Activated CD4-positive, alpha-beta T cell treated with anti-CD3 and anti-CD28 coated beads, Interleukin-2, amount 50 U/mL, for 24 hours (primary cell): ENCODE results near the gene ATOSB.
A peak's percentile ranks its signal among the peaks of the same experiment; 100 is the strongest.
"Not testable (repeated sequence)": the region's sequence is repeated elsewhere in the genome, so short reads cannot be mapped to it uniquely, and the experiment has no call there.

Experiments used
- DNase-seq, 2 donors: peaks; one replicate each; pipeline ENCODE4 v3.0.0-alpha.2; 2020; ENCODE audit warnings: low read depth in 1 of 2, low spot score in 1 of 2

ATOSB gene, protein sequence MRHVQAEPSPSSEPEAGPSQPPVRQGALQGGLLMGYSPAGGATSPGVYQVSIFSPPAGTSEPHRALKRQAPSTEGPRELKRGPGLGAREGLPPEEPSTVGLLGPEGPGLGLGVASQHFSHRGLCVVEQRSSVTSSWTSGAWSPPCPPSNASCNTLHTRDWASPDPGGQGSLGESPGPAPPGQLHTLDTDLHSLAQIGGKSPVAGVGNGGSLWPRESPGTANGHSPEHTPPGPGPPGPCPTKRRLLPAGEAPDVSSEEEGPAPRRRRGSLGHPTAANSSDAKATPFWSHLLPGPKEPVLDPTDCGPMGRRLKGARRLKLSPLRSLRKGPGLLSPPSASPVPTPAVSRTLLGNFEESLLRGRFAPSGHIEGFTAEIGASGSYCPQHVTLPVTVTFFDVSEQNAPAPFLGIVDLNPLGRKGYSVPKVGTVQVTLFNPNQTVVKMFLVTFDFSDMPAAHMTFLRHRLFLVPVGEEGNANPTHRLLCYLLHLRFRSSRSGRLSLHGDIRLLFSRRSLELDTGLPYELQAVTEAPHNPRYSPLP

DNA sequence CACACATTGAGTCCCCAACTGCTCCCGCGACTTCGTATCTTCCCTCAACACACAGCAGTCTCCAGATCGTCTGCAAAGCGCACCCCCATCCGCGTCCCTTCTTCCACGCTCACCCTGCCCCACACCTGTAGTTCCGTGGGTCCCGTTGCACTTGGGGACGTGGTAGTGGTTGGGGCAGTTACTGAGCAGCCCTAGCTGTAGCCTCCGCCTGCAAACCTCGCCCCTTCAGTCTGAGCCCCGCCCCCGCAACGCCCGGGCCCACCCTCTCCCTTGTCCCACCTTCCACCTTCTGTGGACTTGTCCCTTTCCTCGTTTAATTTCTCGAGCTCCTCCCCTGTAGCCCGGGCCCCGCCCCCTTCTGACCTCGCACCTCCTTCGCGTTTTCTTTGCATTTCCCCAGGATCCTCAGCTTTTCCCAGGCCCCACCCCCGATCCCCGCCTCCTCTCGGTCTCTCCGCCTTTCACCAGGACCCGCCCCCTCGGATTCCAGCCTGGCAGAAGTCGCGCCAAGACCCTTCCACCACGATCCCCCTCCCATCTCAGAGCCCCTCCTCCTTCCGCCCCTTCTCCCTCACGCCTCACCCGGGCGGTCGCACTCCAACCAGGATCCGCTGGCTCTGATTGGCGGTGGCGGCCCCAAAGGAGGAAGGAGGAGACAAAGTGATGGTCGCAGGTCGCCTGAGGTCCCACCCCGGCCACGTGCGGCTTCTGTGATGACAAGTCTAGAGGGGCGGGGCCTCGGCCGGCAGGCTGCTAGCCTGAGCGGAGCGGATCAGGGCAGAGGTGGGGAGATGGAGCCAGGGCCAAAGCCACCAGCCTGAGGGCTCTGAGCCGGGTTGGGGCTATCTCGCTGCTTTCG, at the start of gene ATOSB:
TSS of gene ATOSB (minus strand) at position 183 of the 859 bp plus-strand sequence. CDS start 7,588 bp downstream, outside the sequence.
- peak; percentile 77 to 87 for DNase-seq

DNA sequence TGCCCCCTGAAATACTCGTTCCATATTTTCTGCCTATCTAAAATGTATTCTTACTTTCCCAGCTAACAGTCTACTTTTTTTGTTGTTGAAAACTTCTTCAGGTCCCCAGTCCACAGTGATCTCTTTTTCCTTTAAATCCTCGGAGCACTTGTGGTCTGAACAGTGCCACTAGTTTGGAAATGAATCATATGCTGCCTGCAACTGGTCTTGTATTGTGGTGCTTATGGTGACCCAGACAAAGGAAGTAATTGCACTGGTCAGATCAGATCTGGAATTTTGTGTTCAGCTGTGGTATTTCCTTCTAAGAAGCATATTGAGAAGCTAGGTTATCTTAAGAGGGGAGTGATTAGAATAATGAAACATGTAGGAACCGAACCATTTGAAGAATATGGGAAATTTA, 49.0 kb upstream of the ATOSB start:
- no peak for DNase-seq

DNA sequence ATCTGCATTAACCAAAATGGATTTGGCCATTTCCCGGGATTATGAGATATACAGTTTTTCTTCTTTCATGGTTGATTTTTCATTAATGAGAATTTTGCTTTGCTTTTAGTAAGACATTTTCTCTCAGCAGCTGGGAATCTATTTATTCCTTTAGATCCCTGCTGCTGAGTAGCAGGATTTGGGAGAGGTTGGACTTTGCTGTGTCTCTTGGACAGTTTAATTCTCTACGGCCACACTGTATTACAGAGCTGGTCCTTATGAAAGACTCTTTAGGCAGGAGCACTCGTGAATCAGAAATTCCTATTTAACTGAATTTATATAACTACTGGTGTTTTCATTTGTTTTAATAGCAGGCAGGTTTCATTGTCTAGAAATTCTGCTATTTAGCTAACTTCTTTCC, 47.8 kb upstream of the ATOSB start:
- DNase-seq = no peak

DNA sequence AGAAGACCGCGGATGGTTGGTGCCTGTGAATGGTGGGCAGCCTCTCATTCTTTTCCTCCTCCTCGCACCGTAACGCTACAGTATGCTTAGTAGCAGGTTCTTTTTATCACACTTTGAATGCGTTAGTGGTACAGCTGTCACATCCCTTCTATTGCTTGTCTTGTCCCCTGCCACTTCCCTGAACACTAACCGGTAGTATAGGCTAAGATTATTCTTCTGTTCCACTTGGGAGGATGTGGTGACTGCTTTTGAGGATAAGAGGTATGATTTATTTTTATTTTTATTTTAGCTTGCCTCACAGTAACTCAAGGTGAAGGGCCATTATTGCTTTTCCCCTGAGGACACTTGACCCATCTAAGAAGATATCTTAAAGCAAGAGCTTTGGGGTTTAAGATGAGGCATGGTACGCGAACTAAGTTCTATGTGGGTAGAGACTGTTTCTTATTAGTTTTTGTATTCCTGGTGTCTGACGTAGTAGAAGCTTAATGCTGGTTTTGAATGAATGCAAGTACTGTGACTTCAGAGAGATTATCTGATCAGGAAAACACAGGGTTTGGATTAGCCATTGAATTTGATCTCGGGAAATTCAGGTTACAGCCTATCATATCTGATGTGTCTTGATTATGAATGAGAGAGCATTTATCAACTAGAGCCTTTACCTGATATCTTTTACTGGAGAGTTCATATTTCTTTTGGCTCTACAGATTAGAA, 47.1 kb upstream of the ATOSB start:
- DNase-seq = no peak

DNA sequence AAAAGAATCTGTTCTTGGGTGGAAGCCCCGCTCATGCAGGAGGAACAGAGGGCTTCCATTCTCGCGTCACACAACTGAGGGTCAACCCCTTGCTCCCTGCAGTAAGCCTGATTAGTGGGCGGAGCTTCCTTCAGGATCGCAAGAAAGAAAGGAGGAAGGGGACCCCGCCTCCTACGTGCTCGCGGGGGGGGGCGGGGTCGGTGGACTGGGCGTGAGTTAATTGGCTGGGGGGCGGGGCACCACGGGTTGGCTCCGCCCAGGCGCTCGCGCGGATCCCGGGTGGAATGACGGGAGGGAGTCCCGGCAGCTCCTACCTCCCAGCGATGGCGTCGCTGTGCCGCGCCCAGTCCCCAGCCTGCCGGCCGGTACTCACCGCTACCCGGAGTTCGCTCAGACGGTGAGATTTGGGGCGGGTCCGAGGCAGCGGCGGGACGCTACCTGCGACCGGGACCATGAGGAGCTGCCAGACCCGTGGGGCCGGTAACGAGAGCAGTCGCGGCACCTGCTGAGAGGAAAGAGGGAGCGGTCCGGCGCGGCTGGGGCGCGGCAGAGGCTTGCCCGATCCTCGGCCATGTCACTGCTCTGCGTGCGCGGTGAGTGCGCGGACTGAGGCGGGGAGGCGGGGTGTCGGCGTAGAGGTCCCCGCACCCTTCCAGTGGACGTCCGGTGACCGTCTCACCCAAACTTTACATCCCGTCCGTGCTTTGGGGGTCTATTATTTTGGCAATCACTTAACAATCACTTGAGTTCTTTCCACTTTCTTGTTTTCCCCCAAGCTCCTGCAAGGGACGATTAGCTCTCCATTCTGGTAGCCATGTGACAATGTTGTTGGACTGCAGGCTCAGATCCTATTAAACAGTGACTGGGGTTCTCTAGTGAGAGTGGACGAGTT, 46.3 kb upstream of the ATOSB start, which contains the start of gene UNC13B:
TSS of gene UNC13B (plus strand) at position 297 of the 892 bp plus-strand sequence. CDS start at position 572, 275 bp downstream.
- peak; percentile 50 to 74 for DNase-seq

DNA sequence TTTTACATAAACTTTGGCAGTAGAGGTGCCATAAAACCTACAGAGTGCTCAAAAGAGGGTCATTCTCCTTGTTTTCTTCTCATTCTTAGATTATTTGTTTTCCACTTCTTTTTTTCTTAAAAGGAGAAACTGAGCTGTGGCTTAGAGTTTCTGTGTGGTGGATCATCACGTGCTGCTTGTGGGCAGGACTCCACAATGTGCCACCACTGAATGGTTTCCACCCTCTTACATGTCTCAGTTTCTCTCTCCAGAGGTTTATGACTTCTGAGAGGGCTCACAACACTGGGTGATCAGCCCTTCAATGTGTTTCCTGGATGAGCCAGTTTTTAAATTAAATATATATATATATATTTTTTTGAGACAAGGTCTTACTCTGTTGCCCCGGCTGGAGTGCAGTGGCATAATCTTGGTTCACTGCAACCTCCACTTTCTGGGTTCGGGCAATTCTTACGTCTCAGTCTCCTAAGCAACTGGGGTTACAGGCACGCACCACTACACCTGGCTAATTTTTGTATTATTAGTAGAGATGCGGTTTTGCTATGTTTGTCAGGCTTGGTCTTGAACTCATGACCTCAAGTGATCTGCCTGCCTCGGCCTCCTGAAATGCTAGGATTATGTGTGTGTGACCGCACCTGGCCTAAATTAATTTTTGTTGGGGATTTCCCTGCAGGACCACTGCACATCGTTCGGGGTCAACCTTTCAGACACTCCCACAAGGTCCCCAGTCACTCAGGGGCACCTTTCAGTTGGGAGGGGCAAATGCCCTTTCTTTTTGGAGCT, 43.0 kb upstream of the ATOSB start:
- DNase-seq = no peak

DNA sequence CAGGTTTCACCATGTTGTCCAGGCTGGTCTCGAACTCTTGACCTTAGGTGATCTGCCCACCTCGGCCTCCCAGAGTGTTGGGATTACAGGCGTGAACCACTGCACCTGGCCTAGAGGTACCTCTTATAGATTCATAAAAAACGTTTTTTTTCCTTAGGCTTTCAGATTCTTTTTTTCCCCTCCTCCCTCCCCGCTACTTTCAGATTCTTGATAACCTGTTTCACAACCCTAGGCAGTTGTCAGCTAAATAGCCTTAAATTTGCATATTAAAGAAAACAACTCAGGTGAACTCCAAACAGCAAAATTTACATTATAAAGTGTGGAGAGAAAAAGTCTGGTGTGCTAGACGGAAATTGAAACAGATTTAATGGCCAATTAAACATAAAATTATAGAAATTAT, 42.2 kb upstream of the ATOSB start:
- not testable (repeated sequence) for DNase-seq

DNA sequence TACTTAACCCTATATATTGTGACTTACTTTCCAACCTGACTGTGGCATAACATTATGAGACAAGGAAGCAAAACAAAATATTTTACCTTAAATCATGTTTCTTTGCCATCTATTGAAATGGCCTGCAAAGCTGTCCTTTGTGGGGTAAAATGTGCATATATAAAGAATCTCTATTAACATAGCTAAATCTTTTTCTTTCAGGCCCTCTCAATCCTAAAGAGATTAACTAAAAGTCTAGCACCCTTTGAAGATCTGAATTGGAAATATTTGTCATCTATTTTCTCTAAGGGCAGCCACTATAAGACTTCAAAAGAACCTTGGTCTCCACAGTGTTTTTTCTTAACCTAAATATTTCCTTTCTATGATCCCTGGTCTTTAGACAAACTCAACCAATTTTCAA, 41.1 kb upstream of the ATOSB start:
- DNase-seq = no peak

DNA sequence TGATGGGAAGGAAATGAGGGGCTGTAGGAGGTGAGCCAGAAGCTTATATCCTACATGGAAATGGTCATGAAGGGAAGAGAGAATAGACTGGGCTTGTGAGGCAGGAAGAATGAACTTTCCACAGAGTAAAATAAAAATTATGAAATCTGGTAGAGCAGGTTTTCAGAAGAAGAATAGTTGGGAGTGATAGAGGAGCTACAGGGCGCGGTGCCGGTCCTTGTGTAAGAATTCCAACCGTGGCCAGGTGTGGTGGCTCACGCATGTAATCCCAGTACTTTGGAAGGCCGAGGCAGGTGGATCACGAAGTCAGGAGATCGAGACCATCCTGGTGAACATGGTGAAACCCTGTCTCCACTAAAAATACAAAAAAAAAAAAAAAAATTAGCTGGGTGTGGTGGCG, 37.3 kb upstream of the ATOSB start:
- no peak for DNase-seq

DNA sequence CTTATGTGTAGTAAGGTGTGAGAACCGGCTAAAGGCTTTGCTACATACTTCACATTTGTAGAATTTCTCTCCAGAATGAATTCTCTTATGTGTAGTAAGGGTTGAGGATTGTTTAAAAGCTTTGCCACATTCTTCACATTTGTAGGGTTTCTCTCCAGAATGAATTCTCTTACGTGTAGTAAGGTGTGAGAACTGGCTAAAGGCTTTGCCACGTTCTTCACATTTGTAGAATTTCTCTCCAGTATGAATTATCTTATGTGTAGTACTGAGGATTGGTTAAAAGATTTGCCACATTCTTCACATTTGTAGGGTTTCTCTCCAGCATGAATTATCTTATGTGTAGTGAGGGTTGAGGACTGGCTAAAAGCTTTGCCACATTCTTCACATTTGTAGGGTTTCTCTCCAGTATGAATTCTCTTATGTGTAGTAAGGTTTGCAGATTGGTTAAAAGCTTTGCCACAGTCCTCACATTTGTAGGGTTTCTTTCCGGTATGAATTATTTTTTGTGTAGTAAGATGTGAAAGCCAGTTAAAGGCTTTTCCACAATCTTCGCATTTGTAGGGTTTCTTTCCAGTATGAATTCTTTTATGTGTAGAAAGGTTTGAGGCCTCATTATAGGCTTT, 32.4 kb upstream of the ATOSB start:
- not testable (repeated sequence) for DNase-seq

DNA sequence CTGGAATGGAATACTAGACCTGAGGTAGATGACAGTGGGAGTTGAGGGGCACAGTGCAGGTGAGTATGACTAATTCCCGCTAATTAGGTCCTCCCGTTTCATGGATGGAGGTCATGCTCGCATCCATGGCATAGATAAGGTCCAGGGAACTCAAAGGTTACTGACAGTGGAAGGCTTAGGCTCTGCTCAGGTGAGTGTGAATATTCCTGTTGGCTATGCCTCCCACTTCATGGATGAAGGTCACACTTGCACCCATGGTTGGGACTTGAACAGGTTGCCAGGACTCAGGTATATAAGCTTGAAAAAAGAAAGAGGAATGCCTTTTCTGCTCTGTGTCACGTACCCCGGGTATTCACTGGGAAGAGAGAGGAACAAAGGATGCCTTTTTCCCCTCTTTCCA, 26.4 kb upstream of the ATOSB start:
- no peak for DNase-seq

DNA sequence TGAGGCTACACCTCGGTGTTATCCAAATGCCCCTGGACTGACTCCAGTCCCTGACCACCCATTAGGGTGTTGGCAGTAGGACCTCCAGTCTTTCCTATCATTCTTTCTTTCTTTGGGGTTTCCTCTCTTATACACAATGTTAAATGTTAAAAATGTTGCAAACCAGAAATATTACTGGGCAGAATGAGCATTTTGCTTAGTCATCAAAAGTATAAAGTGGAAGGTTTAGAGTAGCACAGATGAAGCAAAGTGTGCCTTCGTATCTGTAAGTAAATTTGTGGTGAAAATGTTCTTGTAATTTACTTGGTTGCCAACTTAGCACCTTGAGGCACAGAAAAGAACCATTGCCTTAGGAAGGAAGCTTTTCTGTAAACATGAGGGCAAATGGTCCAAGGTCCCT, 24.4 kb upstream of the ATOSB start:
- DNase-seq = no peak

DNA sequence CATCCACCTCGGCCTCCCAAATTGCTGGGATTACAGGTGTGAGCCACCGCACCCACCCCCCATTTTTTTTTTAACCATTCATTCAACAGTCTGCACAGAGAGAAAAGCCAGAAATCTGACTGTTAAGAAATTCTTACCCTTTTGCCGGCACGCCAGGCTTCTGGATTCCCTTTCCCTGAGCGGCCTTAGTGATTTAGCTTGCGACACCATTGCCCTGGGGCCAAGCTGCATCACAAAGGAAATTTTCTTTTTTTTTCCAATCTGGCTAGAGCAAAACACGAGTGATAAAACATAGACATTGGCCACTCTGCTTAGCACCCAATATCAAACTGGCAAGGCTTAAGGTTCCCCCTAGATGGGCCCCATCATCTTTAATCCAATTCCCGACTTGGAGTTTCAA, 21.2 kb upstream of the ATOSB start:
- no peak for DNase-seq

DNA sequence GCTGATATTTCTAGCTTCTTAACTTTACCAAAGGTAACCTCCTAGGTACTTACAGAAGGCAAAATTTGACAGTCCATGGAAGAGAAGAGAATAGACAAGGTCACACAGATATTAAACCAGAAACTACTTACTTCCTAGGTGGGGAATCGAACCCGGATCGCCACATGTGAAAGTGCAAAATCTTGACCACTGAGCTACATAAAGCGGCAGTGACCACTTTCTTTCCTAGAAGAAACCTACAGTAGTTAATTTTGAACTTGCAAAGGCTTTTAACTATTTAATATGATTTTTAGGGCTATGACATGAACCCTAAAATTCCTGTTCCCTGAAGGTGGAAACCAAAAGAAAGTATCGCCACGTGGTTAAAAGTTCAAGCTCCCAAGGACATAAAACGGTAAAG, 20.3 kb upstream of the ATOSB start:
- DNase-seq = no peak

DNA sequence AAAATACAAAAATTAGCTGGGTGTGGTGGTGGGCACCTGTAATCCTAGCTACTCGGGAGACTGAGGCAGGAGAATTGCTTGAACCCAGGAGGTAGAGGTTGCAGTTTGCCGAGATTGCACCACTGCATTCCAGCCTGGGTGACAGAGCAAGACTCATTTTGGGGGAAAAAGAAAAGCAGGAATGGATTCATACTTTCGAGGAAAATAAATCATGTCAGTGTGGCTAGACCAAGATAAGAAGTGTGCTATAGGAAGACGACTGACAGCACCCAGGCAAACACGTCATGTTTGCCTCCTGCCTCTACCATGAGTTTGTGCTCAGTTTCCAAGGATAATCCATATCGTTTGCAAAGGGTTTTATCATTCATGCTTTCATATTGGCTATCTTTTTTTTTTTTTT, 19.3 kb upstream of the ATOSB start:
- no peak for DNase-seq

DNA sequence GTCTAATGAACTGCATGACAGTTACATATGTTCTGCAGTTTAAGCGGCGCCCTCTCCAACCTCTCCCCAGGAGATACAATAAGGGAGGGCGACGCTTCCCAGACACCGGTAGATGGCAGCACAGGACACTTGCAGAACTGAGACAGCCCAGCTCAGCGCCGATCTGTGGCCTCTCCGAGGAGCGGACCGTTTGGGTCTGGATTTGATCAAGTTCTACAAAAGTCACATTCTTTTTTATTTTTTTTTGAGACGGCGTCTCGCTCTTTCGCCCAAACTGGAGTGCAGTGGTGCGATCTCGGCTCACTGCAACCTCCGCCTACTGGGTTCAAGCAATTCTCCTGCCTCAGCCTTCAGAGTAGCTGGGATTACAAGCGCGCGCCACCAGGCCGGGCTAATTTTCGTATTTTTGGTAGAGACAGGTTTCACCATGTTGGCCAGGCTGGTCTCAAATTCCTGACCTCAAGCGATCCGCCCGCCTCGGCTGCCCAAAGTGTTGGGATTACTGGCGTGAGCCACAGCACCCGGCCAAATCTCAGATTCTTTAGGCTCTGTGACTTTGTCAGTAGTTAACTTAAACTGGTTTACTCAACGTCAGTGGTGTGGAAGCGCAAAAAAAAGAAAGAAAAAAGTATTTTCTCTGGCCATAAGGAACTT, 1.4 kb upstream of the ATOSB start:
- peak; percentile 50 to 87 for DNase-seq

DNA sequence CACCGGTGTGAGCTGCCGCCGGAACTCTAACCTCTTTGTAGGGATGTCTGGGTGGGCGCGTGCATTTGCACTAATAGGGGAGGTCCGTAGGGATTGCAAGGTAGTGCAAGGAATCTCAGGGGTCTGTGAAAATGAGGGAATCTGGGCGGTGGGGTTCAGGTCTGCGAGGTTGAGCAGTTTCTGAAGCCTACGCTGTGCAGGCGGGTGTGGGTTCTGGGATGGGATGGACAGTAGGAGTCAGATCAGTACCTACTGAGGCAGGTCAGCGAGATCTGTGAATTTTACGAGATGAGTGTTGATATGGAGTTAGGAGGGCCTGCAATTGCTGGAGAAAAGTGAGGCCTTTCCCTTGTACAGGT, 856 bp upstream of the ATOSB start:
- no peak for DNase-seq

DNA sequence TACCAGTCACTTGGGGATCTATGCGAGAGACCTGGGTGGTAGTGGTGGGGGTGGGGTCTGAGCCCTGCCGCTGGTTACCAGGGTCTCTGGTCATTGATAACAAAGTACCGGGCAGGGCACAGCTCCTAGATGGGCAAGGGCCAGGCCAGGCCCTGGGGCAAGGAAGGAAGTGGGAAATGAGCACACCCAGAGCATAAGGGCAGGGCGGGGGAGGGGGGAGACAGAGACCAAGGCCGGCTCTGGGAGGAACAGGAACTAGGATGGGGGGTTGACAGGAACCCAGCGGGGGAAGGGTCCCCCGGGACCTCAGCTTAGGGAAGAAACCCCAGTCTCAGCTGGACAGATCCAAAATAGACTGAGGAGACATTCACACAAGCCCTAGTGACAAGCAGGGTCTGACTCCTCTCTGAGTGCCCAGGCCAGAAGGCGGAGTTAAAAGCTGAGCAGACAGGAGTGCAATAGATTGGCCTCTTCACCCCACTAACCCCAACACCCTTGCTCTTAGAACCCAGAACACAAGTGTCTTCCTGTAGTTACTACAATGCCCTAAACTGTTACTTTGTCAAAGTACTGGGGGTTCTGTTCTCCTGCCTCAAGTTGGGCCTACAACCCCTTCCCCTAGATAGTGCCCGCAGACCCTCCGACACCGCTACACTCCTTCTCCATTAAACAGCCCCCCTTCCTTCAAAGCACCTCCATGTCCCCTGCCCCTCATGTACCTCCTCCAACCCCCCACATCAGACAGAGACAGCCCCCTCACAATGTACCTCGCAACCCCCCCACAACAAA, 628 bp downstream of the ATOSB start:
- no peak for DNase-seq
